DND-41 (cell line): ENCODE results near the gene RNU5B-1.

Source experiments
- CTCF ChIP-seq: IDR thresholded peaks from 2 replicates; pipeline ENCODE4 v1.5.1; 2012; ENCODE audit warnings: borderline replicate concordance, low read length, moderate library complexity, mild to moderate bottlenecking; ENCODE audit not compliant: poor library complexity, severe bottlenecking; ENCODE audit errors: extremely low read depth
- EZH2 ChIP-seq: IDR thresholded peaks from 3 replicates; pipeline ENCODE4 v1.6.1; 2012; ENCODE audit warnings: borderline replicate concordance, low read depth, mild to moderate bottlenecking, moderate library complexity, low read length, inconsistent platforms; ENCODE audit not compliant: severe bottlenecking

GRCh38 chr15:65332391-65333147, 28.1 kb downstream of the RNU5B-1 start:
- TF ChIP-seq CTCF (no peak), EZH2 (no peak)
